NOMO-1 treated with DMSO at 0.1 percent for 48 hours (cell line): Measurements from ENCODE around the gene ERMP1.

Experiments
- DNase-seq: peaks from one replicate; lab custom pipeline; 2025; ENCODE audit not compliant: unreplicated experiment; lab: John Stamatoyannopoulos, UW

Gene ERMP1

DNA sequence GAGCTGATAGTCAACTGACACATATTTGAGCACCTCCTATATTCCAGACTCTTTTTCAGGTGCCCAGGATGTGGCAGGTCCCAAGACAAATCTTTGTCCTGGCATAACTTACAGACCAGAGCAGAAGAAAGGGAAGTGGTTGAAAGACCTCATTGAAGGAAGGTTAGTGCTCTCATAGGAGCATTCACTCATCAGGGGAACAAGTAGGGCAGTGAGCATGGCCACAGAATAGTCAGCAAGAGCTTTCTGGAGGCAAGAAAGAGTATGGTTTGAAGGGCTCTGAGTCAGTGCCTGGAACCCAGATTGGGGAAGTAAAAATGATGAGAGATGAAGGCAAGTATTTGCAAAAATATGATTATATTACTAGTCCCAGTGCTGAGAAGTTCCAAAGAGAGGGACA, 25.0 kb upstream of the ERMP1 start:
- peak; percentile 69 for DNase-seq

- no peak for DNase-seq
Observed at GRCh38 chr9:5854063-5854790, 21.3 kb upstream of the ERMP1 start.

DNA sequence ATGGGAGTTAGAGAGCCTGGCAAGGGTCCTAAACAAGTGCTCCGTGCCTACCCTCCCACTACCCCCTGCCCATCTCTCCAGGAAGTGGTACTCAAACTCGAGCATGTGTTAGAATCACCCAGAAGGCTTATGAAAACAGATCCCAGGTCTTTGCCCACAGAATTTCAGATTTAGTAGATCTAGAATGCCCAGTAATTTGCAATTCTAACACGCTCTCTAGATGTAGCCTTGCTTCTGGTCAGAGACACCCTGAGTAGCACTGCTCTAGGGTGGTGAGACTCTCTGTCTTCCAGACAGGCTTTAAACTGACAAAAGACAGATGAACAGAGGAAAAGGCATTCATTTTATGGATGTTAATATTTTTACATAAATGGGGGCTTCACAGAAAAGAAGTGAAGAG, 20.7 kb upstream of the ERMP1 start:
- no peak for DNase-seq

GRCh38 chr9:5852987-5853386, 20.1 kb upstream of the ERMP1 start:
- no peak for DNase-seq

DNA sequence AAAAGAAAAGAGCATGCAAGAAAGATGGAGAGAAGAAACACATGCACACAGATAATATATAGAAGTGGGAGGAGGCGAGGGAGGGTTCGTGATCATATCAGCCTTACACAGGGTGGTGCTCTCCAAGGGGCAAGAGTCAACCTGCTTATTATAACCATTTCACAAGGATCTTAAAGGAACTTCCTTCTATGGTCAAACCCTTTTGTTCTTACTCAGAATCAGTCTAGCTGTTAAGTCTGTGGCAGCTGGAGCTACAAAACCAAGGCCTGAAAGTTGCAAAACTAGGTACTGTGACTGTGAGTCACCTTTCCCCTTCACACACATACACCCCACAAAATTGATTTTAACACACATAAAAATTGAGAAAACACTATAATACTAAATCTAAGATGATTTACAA, 18.5 kb upstream of the ERMP1 start:
- peak; percentile 93 for DNase-seq

DNA sequence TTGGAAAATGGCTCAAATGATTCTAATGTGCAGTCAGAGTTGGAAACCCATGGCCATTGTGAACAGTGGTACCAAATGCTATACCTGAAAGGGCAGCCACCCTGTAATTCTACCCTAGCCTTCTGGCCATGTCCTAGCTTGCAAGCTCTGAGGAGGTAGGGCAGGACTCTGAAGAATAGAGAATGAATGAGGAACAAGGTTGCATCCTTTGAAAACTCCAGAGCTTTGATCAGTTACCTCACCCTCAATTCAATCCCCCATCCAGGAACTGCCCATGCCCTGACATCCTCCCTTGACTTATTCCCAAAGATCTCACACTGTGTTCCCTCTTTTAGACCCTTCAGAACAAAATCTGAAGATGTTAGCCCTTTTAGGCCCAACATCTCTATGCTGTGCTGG, 17.8 kb upstream of the ERMP1 start:
- no peak for DNase-seq

DNA sequence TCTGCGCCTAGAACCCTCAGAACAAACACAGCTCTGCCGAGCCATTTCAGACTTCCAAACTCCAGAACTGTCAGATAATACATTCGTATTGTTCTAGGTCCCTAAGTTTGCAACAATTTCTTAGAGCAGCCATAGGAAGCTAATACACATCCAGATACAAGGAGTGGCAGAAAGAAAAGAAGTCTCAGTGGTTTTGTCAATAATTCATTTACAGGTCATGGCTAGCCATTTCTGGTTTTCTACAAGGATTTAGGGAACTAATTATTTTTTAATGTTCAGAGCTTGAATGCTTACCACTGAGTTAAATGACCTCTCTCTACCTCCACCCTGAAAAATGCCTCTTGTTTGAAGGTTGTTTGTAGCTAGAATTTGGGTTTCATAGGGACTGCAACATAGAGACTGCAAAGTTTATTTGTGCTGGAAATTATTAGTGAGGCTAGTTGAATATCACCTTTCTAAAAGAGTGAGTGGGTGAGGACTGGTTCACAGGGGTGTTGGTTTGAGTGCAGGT, 15.5 kb upstream of the ERMP1 start:
- DNase-seq: no peak

DNA sequence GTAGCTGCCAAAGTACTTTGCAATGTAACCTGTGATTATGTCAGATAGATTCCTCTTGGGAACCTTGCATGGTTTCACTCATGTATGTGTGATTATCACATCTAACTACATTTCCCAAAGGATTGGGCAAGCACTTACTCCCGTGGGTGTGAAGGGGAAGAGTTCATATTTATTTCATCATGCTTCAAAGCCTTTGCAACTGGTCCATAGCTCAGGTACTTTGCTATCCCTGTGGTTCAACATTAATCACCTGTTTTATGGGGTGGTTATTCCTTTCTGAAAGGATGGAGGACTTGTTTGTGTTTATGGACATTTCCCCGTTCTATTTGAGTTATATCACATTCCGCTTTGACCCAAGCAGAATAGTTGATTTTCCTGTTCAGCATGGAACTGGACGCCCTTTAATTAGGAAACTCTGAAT, 13.6 kb upstream of the ERMP1 start:
- DNase-seq: no peak

DNA sequence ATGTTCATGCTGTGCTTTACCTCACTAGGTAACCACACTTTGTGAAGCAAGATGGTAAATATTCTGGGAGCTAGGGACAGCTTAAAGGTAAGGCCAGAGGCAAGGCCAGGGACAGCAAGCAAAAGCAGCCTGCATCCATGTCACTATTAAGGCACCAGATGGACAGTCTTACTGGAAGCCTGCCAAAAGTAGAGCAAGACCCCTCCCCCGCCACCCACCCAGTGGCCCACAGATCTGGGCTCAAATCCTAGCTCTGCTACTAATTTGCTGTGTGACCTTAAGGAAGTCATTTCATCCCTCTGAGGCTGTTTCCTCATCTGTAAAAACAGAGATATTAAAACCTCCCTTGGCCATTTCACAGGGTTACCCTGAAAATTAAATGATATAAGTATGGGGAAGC, 13.2 kb upstream of the ERMP1 start:
- no peak for DNase-seq

DNA sequence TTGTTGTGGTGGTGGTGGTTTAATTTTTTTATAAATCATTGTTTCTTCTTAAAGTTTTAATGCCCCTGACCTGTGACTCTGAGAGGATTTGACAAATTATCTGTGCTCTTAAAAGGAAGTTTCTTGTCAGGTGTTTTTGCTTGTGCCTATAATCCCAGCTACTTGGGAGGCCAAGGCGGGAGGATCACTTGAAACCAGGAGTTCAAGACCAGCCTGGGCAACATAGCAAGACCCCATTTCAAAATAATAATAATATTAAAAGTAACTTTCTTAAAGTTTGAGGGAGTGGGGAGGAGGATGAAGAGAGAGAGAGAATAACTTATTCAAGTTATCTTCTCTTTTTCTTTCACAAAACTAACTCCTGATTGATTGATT, 12.2 kb upstream of the ERMP1 start:
- no peak for DNase-seq

DNA sequence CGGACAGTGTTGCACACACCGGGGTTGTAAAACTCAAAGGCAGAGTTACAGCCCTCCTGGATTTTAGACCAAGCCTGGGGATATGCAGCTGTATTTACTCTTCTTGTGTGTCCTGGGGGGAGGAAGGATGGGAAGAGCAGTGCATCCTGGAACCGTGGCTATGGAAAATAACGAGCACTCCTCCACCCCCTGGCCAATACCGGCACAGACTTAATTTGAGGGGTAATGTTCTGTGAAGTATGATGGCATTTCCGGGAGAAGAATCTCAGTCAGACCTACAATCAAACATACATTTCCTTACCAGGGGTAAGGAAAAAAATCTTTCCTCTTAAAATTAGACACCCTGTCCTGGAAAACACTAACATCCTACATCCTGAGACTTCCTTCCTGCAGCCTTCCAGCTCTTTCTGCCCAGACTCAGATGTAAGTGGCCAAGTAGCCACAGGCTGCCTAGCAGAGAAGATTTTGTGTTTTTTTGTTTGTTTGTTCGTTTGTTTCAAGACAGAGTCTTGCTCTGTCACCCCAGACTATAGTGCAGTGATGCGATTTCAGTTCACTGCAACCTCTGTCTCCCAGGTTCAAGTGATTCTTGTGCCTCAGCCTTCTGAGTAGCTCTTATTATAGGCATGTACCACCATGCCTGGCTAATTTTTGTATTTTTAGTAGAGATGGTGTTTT, 11.0 kb upstream of the ERMP1 start:
- no peak for DNase-seq

- no peak for DNase-seq
Observed at GRCh38 chr9:5842929-5843793, 10.2 kb upstream of the ERMP1 start.

- DNase-seq: no peak
Observed at GRCh38 chr9:5841771-5842573, 9.1 kb upstream of the ERMP1 start.

GRCh38 chr9:5840788-5841187, 7.9 kb upstream of the ERMP1 start:
- no peak for DNase-seq

- no peak for DNase-seq
Observed at GRCh38 chr9:5839572-5839902, 6.6 kb upstream of the ERMP1 start.

DNA sequence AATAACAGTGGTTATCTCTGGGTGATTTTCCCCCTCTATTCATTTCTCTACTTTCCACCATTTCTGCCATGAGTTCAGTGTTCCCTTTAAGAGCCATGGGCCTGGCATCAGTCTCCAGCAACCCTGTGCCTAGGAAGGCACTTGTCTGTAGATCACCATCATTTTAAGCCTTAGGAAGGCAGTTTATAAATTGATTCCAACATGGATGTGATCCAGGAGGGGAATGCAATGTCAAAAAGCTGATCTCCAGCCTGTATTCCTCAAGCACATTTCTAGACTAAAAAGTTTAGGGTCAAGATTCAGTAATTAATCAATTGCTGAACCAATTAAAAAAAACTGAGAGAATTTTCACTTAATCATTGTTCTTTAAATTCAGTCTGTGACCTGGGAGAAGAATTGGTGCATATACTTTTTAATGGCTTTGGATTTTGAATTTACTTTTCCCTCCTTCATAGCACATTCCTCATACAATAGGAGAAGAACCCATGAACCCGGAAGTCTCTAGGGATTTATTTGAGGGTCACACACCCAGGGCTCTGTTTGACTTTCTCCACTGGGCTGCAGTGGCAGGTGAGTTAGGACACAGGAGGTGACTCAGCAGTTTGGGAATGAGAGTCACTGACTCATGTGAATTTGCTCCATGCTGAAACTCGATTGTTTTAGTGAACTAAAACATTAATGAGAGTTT, 6.1 kb upstream of the ERMP1 start:
- DNase-seq: no peak

- no peak for DNase-seq
Observed at GRCh38 chr9:5835808-5836207, 2.9 kb upstream of the ERMP1 start.

DNA sequence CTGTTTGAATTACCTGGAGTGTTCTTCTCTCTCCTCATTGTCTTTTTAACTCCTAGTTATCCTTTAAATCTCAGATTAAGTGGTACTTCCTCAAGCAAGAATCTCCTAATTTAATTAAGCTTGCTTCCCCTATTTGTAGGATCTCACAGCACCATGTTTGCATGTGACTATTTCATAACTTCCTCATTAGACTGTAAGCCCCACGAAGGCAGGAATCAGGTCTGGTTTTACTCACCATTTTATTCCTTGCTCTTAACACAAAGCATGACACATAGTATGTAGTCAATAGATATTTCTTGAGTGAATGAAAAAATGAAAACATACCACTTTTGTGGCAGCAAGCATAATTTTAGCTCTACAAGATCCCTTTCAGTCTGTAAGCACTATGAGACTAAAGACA, 1.3 kb upstream of the ERMP1 start:
- peak; percentile 2 for DNase-seq

- no peak for DNase-seq
Observed at GRCh38 chr9:5832071-5832537, 813 bp downstream of the ERMP1 start.

GRCh38 chr9:5825895-5826622, 6.9 kb downstream of the ERMP1 start:
- no peak for DNase-seq
